Neural cell (in vitro differentiated cells): ENCODE results near the gene NCEH1. TPM values are rescaled to one million over a fixed set of nuclear protein-coding genes. Genes with fewer than 3 reads are reported as not detected.

ENCODE experiments used
- H2AFZ ChIP-seq: fragments of 200-600, 300-800 bp; sonication (generic), shearing (Covaris generic); 2 replicates; pipeline ENCODE4 v1.6.0; 2014; ENCODE audit warnings: low read depth, mild to moderate bottlenecking, antibody characterized with exemption, low read length, moderate library complexity
- H3F3A ChIP-seq: fragments of 200-600 bp; shearing (Covaris generic); 2 replicates; pipeline ENCODE4 v1.6.1; 2016; ENCODE audit warnings: mild to moderate bottlenecking, moderate library complexity, mixed read lengths, antibody characterized with exemption, low read length; ENCODE audit not compliant: insufficient read depth, poor library complexity, severe bottlenecking
- H3K27ac ChIP-seq: fragments of 200-600, 300-800 bp; sonication (generic), shearing (Covaris generic); 2 replicates; pipeline ENCODE4 v1.5.1; 2014; ENCODE audit warnings: mild to moderate bottlenecking, low read length, moderate library complexity
- H3K27me3 ChIP-seq: fragments of 300-800, 200-600 bp; sonication (generic), shearing (Covaris generic); 2 replicates; pipeline ENCODE4 v1.6.0; 2014; ENCODE audit warnings: mild to moderate bottlenecking, low read depth, low read length, moderate library complexity; ENCODE audit not compliant: insufficient read depth
- H3K36me3 ChIP-seq: fragments of 300-800, 200-600 bp; sonication (generic), shearing (Covaris generic); 2 replicates; pipeline ENCODE4 v1.5.1; 2014; ENCODE audit warnings: mild to moderate bottlenecking, antibody characterized with exemption, low read length, moderate library complexity; ENCODE audit not compliant: insufficient read depth
- H3K4me2 ChIP-seq: fragments of 300-800, 200-600 bp; sonication (generic), shearing (Covaris generic); 2 replicates; pipeline ENCODE4 v1.6.0; 2014; ENCODE audit warnings: mild to moderate bottlenecking, low read length
- H3K4me3 ChIP-seq: fragments of 300-800, 200-600 bp; sonication (generic), shearing (Covaris generic); 2 replicates; pipeline ENCODE4 v1.5.1; 2014; ENCODE audit warnings: mild to moderate bottlenecking, low read length, moderate library complexity
- H3K79me2 ChIP-seq: fragments of 200-600 bp; shearing (Covaris generic); replicated peaks from 2 replicates; pipeline ENCODE4 v1.6.0; 2014; ENCODE audit warnings: mild to moderate bottlenecking, low read length, moderate library complexity; ENCODE audit not compliant: insufficient read depth
- H3K9ac ChIP-seq: fragments of 300-800, 200-600 bp; sonication (generic), shearing (Covaris generic); 2 replicates; pipeline ENCODE4 v1.6.1; 2016; ENCODE audit warnings: mild to moderate bottlenecking, low read length, mixed read lengths
- H3K9me2 ChIP-seq: fragments of 200-600 bp; shearing (Covaris generic); 2 replicates; pipeline ENCODE4 v1.6.1; 2016; ENCODE audit warnings: mild to moderate bottlenecking, low read length, mixed read lengths; ENCODE audit not compliant: insufficient read depth
- H3K9me3 ChIP-seq: fragments of 200-600, 300-800 bp; sonication (generic), shearing (Covaris generic); 2 replicates; pipeline ENCODE4 v1.6.1; 2016; ENCODE audit warnings: mild to moderate bottlenecking, mixed run types, low read length, moderate library complexity, mixed read lengths
- H4K20me1 ChIP-seq: fragments of 200-600 bp; shearing (Covaris generic); 2 replicates; pipeline ENCODE4 v1.6.1; 2016; ENCODE audit warnings: mild to moderate bottlenecking, mixed run types; ENCODE audit not compliant: insufficient read depth
- EP300 ChIP-seq: fragments of 450-650 bp; conservative IDR thresholded peaks from 2 replicates; pipeline ENCODE4 v1.6.1; 2014; ENCODE audit warnings: antibody characterized with exemption, mild to moderate bottlenecking, moderate library complexity; ENCODE audit not compliant: poor library complexity, severe bottlenecking
- EZH2 ChIP-seq: fragments of 200-600, 300-800 bp; shearing (Covaris generic), sonication (generic); IDR thresholded peaks from 2 replicates; pipeline ENCODE4 v1.6.1; 2014; ENCODE audit warnings: antibody characterized with exemption, low read length, borderline replicate concordance, mild to moderate bottlenecking; ENCODE audit not compliant: insufficient read depth, poor library complexity, severe bottlenecking
- MXI1 ChIP-seq: fragments of 450-650 bp; conservative IDR thresholded peaks from 2 replicates; pipeline ENCODE4 v1.6.1; 2014; ENCODE audit warnings: antibody characterized with exemption, mild to moderate bottlenecking; ENCODE audit not compliant: poor library complexity, severe bottlenecking
- POLR2AphosphoS5 ChIP-seq: IDR thresholded peaks from 2 replicates; pipeline ENCODE4 v1.6.1; 2012
- RAD21 ChIP-seq: fragments of 450-650 bp; conservative IDR thresholded peaks from 2 replicates; pipeline ENCODE4 v1.6.1; 2014; ENCODE audit warnings: antibody characterized with exemption, mild to moderate bottlenecking, moderate library complexity
- SMC3 ChIP-seq: fragments of 450-650 bp; conservative IDR thresholded peaks from 2 replicates; pipeline ENCODE4 v1.6.1; 2014; ENCODE audit warnings: antibody characterized with exemption, mild to moderate bottlenecking, moderate library complexity; ENCODE audit not compliant: poor library complexity
- TAF1 ChIP-seq: IDR thresholded peaks from 2 replicates; pipeline ENCODE4 v1.6.1; 2012; ENCODE audit warnings: low read depth
- polyA plus RNA-seq: library from polyadenylated mRNA; depleted of rRNA; stranded (reverse); fragments of >200 nt; gene quantifications from 2 replicates; pipeline ENCODE4 v1.2.3, GENCODE V29; 2014
- TF ChIP-seq, protein P1 (sequence below): fragments of 450-650 bp; IDR thresholded peaks from 2 replicates; pipeline ENCODE4 v1.5.1; 2014; ENCODE audit warnings: antibody characterized with exemption, mild to moderate bottlenecking, moderate library complexity; ENCODE audit not compliant: poor library complexity, severe bottlenecking
- TF ChIP-seq, protein P2 (sequence below): IDR thresholded peaks from 2 replicates; pipeline ENCODE4 v1.6.1; 2012; ENCODE audit warnings: borderline replicate concordance

The NCEH1 gene
- polyA plus RNA-seq, 1 donor from 2014 or later: 2.1 TPM

DNA sequence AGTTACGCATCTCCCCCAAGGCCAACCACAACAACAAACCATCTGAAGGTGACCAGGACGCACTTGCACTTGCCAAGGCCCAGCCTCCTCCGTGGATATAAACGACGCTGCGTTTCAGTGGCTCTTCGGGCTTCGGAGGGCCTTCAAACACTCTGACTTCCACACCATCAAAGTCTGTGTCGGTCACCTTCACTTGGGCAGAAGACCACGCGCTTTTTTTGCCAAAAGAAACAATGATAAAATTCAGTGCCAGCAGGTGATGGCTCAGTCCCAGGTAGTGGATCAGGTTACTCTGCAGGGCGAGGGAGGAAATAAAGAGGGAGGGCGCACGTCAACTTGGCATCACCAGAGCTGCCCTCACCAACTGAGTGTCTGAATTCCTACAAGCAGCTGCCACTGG lies 63.0 kb downstream of the NCEH1 start:
- no peaks in the 10 kb centered on the region for H3K9me3 ChIP-seq
- H3K4me2 ChIP-seq: no peak overlapping the region
- H3K36me3 ChIP-seq: no peaks in the 10 kb centered on the region
- no peak overlapping the region for H3K4me3 ChIP-seq
- H3K9me2 ChIP-seq: no peaks in the 10 kb centered on the region
- H2AFZ ChIP-seq: no peak overlapping the region
- H3K27me3 ChIP-seq: no peaks in the 10 kb centered on the region
- no peaks in the 10 kb centered on the region for H3F3A ChIP-seq
- H3K79me2 ChIP-seq: no peaks in the 10 kb centered on the region
- no peak overlapping the region for H3K27ac ChIP-seq
- H3K9ac ChIP-seq: no peak overlapping the region
- TF ChIP-seq EP300 (no peak), EZH2 (no peak), SMC3 (no peak), POLR2AphosphoS5 (no peak), RAD21 (no peak), TAF1 (no peak), MXI1 (no peak)
- TF ChIP-seq, protein P1, sequence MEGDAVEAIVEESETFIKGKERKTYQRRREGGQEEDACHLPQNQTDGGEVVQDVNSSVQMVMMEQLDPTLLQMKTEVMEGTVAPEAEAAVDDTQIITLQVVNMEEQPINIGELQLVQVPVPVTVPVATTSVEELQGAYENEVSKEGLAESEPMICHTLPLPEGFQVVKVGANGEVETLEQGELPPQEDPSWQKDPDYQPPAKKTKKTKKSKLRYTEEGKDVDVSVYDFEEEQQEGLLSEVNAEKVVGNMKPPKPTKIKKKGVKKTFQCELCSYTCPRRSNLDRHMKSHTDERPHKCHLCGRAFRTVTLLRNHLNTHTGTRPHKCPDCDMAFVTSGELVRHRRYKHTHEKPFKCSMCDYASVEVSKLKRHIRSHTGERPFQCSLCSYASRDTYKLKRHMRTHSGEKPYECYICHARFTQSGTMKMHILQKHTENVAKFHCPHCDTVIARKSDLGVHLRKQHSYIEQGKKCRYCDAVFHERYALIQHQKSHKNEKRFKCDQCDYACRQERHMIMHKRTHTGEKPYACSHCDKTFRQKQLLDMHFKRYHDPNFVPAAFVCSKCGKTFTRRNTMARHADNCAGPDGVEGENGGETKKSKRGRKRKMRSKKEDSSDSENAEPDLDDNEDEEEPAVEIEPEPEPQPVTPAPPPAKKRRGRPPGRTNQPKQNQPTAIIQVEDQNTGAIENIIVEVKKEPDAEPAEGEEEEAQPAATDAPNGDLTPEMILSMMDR: no peak
- TF ChIP-seq, protein P2, sequence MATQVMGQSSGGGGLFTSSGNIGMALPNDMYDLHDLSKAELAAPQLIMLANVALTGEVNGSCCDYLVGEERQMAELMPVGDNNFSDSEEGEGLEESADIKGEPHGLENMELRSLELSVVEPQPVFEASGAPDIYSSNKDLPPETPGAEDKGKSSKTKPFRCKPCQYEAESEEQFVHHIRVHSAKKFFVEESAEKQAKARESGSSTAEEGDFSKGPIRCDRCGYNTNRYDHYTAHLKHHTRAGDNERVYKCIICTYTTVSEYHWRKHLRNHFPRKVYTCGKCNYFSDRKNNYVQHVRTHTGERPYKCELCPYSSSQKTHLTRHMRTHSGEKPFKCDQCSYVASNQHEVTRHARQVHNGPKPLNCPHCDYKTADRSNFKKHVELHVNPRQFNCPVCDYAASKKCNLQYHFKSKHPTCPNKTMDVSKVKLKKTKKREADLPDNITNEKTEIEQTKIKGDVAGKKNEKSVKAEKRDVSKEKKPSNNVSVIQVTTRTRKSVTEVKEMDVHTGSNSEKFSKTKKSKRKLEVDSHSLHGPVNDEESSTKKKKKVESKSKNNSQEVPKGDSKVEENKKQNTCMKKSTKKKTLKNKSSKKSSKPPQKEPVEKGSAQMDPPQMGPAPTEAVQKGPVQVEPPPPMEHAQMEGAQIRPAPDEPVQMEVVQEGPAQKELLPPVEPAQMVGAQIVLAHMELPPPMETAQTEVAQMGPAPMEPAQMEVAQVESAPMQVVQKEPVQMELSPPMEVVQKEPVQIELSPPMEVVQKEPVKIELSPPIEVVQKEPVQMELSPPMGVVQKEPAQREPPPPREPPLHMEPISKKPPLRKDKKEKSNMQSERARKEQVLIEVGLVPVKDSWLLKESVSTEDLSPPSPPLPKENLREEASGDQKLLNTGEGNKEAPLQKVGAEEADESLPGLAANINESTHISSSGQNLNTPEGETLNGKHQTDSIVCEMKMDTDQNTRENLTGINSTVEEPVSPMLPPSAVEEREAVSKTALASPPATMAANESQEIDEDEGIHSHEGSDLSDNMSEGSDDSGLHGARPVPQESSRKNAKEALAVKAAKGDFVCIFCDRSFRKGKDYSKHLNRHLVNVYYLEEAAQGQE: no peak
- no peaks in the 10 kb centered on the region for H4K20me1 ChIP-seq

DNA sequence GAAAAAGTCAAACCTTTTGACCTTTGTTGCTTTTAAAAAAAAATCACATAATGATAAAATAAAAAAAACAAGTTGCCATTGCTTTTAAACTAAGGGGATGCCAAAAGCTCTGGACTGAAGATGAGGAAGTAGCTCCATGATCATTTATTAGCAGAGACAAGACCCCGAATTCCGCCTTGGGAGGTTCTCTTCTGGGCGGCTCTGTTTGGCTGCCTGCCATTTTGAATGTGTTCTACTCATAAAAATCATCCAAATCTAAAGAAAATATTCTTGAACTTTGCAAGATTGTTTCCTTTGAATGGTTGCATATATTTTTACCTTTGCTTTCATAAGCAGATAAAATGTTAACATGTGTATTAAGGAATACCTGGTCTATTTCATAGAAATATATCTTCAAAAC lies 63.8 kb downstream of the NCEH1 start:
- Histone ChIP-seq H3K36me3 (no peaks in the 10 kb centered on the region), H3K79me2 (no peaks in the 10 kb centered on the region), H3K9ac (no peak overlapping the region), H3K4me2 (no peak overlapping the region), H3K4me3 (no peak overlapping the region), H2AFZ (no peak overlapping the region), H4K20me1 (no peaks in the 10 kb centered on the region), H3K27ac (no peak overlapping the region), H3K9me2 (no peaks in the 10 kb centered on the region), H3K9me3 (no peaks in the 10 kb centered on the region), H3K27me3 (no peaks in the 10 kb centered on the region), H3F3A (no peaks in the 10 kb centered on the region)
- TF ChIP-seq TAF1 (no peak), EP300 (no peak), MXI1 (no peak), POLR2AphosphoS5 (no peak), SMC3 (no peak), RAD21 (no peak), EZH2 (no peak)
- TF ChIP-seq, protein P2: no peak
- TF ChIP-seq, protein P1: no peak
